OCI-M1 (cell line): ENCODE results near the gene RTL3.
A peak's percentile ranks its signal among the peaks of the same experiment; 100 is the strongest.
"Not testable (repeated sequence)": the region's sequence is repeated elsewhere in the genome, so short reads cannot be mapped to it uniquely, and the experiment has no call there.

Experiments
- DNase-seq: peaks from one replicate; lab custom pipeline; 2025; lab: John Stamatoyannopoulos, UW

RTL3 gene

GRCh38 chrX:78658845-78659744 is at the start of gene RTL3:
TSS of gene RTL3 (minus strand) at chrX:78659328. CDS start at chrX:78658420, 908 bp downstream.
- DNase-seq = no peak

DNA sequence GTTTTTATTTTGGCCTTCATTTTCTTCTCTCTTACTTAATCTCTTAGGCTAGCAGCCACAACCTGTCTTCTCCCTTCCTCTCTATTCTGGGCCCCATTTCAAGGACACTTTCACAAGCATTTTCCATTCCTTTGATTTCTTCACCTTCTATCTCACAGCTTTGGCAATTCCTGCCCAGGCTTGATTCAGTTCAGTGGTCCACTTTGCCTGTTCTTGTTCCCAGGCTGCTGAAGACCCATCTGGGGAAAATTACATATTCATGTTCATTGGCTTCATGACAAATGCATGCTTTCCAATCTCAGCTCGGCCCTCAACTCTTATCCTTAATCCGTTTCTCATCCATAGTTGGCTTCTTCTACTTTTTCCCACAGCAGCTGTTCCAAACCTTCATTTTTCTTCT is 49.7 kb upstream of the RTL3 start:
- no peak for DNase-seq

DNA sequence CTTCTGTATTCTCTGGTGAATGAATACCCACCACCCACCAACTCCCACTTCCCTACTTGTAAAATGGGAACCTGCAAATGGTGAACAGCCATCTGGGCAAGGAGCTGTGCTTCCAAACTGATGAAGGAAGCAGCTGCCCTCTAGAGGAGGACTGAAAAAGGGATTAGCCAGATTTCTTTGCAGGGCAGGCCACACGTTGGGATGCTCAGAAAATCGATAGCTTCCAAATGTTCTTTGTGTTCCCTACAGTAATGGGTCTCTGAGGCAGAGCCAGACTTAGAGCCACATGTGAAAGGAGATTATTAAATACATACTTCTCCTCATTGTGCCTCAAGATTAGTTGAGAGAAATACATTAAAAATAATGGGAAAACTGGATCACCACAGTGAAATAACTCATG is 49.1 kb upstream of the RTL3 start:
- DNase-seq = peak; percentile 72

DNA sequence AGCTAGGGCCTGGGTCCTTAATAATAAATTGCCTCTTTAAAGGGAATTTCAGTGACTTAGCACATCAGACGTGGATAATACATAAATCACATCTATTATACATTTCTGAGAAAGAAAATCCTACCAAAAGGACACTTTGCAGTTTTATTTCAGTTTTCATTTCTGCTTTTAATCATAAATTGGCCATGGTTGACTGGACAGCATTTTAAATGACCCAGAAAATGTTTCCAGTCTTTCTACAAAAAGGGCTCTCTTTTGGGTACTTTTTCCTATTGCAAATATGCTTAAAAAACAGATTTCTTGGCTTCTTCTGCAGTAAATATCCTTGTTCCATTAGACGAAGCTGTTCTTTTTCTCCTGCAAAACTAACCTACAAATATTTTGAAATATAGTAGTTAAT is 46.9 kb upstream of the RTL3 start:
- DNase-seq = no peak

DNA sequence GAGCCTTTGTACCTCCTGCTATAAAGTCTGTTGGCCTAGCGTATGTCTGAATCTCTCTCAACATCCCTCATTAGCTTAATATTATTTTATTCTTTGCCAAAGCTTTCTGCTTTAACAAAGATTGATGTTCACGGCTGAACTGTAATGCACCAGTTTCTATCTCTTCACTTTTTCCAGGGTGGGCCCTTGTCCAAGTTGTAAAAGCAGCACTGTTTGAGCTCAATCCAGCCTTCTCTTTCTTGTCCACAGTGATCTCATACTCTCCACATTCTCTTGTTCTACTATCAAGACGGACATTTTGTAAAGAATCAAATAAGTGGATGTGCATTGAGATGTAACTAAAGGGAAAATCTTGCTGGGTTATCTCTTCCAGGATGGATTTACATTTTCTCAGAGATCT is 34.4 kb upstream of the RTL3 start:
- DNase-seq = no peak

GRCh38 chrX:78693012-78693411 is 33.9 kb upstream of the RTL3 start:
- no peak for DNase-seq

- peak; percentile 22 for DNase-seq
Observed at GRCh38 chrX:78687586-78687985, 28.5 kb upstream of the RTL3 start.

GRCh38 chrX:78673246-78673645 is 14.1 kb upstream of the RTL3 start:
- peak; percentile 37 for DNase-seq

GRCh38 chrX:78665342-78665741 is 6.2 kb upstream of the RTL3 start:
- no peak for DNase-seq

GRCh38 chrX:78661836-78662235 is 2.7 kb upstream of the RTL3 start:
- no peak for DNase-seq

- no peak for DNase-seq
Observed at GRCh38 chrX:78659955-78660354, 827 bp upstream of the RTL3 start.

DNA sequence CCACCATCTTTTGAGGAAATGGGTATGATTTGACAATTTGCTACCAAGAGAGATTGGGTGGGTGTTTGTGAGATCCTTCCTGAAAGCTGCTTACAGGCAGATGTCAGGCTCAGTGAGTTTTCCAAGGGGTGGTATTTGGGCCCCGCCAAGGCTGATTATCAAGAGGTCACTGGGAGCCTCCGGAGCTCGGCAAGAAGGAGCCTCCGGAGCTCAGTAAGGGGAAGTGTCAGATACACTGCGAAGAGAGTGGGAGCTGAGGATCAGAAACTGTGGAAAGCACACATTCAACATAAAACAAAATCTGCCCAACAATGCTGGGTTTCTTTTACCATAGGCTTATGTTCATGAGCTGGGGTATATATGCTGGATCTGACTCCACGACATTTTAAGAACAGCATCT is 714 bp downstream of the RTL3 start:
- DNase-seq = no peak

DNA sequence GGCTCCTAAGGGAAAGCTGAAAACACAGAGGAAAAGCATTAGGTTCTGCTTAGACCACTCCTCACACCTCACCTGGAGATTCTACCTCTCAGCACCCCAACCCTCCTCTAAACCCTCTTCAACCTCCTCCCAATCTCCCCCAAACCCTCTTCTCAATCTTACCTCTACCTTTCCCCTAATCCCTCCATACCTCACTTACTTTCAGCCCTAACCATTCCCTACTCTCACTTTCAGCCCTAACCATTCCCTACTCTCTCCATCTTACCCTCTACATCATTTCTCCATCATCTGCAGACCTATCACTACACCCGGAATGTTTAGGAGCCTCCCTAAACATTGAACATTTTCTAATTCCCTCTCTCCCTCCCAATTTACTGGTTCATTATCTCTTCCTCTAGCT is 3.5 kb downstream of the RTL3 start:
- DNase-seq = no peak

DNA sequence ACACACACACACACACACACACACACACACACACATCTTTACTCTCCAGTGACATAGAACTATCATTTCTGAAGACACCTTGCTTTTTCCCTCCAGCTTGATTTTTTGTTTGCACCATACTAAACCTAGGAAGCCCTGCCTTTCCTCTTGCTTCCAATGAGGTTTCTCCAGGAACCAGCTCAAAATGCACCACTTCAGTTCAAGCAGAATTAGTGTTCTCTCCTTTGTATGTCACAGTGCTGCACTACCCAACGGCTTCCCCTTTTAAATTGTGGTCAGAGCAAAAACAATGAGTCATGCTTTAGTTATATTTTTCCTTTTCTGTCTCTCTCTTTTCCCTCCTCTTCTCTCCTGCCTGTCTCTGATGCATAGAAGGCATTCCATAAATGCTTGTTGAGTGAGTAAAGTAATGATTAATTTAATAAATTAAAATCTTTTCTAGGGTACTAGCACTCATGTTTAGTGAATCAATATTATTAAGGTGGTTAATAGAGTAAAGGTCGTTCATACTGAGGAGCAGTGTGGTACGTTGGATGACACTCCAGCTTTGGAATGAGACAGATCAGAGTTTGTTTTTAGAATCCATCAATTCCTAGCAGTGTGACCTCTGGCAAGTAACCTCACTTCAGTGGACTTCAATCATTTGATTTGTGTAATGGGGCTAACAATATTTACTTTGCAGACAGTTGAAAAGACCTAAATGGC is 5.9 kb downstream of the RTL3 start:
- DNase-seq = peak; percentile 88

- DNase-seq = peak; percentile 82
Observed at GRCh38 chrX:78650906-78651437, 8.2 kb downstream of the RTL3 start.

GRCh38 chrX:78643874-78644273 is 15.3 kb downstream of the RTL3 start:
- no peak for DNase-seq

DNA sequence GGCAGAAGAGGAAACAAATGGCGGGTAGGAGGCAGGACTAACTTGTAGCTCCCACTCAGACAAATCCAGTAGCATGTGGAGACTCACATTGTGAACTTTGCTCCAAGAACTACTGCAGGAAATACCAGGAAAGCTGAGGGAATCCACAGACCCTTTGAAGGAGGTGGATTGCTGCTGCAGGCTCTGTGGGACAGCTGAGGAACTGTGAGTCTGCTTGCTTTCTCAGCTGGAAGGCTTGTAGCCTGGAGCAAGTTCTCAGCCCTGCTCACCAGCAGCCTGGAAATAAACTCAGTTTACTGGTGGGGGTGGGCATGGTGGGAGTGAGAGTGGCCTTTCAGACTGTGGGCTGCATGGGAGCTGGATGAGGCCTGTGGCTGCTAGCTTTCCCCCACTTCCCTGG is 16.0 kb downstream of the RTL3 start:
- no peak for DNase-seq

GRCh38 chrX:78636096-78636495 is 23.0 kb downstream of the RTL3 start:
- DNase-seq = not testable (repeated sequence)

GRCh38 chrX:78624962-78625909 is 33.9 kb downstream of the RTL3 start:
- DNase-seq = peak; percentile 53

GRCh38 chrX:78624426-78624825 is 34.7 kb downstream of the RTL3 start:
- DNase-seq = no peak

DNA sequence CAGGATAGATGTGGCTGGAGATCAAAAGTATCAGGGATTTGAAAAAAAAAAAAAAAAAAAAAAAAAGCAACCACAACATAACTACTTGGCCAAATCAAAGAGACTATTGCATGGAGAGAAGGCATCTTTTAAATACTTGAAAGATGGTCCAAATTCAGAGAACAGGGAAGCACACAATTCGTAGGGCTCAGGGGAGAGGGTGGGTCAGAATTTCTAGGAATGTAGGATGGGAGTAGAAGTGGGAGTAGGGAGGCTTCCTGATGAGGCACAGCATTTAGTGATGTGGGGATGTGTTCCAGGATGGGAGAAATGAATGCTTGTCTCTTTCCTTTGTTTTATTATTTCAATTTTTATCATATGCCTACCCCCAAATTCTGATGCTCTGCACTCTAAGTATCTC is 36.3 kb downstream of the RTL3 start:
- DNase-seq = no peak

DNA sequence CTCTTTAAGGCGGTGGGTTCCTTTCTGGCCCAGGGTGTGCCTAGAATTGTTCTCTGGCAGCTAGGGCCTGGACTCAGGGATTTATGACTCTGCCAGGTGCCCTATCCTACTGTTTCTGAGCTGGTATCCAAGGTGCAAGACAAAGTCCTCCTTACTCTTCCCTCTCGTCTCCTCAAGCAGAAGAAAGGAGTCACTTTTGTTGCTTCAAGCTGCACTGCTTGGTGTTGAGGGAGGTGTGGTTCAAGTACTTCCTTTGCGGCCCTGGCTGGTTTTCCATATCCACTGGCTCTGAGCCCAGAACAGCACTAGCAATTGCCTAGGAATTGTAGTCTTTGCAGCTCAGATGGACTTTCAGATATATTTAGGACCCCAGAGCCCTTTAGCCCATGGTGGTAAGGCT is 39.3 kb downstream of the RTL3 start:
- no peak for DNase-seq
